ENCODE data around the gene FOXL3.

The FOXL3 gene

GRCh38 chr7:264541-265191, 25.3 kb upstream of the FOXL3 start:
- TF ChIP-seq CTCF (conservative IDR thresholded peaks at IDR 0.05; ENCODE audit: low read depth, low read length) = no peak
- no peak overlapping the region for H3K4me3 ChIP-seq (ENCODE audit: low read length)
- DNase-seq (ENCODE audit: low read depth) = no peak

DNA sequence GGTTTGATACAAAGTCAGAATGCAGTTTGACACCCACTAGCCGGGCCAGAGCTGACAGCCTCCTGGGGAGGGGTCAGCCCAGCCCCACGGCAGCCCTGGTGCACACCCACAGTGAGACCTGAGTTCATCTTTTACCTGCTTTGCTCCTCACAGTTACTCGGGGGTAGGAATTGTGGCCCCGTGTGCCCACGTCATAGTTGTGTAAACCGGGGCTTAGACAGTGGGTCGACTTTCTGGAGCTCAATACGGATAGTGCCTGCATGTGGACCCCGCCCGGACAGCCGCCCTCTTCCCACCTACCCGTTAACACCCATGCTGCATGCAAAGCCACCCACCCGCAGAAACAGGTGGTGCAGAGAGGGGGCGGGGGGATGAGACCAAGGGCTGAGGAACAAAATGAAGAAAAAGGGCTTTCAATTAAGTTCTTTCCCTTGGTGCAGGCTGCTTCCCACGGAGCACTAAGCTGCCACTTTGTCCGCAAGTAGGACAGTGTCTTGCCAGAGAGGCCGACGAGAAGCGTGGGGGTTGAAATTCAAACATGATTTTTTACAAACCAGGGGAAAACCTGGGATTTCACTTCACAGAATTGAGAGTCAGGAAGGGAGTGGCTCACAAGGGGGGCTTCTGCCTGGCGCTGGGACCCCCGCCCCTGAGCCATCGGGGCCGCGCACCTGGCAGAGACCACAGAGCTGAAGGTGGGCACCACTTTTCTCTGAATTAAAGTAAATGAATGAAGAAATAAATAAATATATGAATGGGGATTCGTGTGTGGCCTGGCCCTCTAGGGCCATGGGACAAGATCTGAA, 24.6 kb upstream of the FOXL3 start:
- DNase-seq (ENCODE audit: low read depth) = no peak
- no peak for TF ChIP-seq CTCF (conservative IDR thresholded peaks at IDR 0.05; ENCODE audit: low read depth, low read length)
- no peak overlapping the region for H3K4me3 ChIP-seq (ENCODE audit: low read length)

GRCh38 chr7:265998-266850, 23.7 kb upstream of the FOXL3 start:
- H3K4me3 ChIP-seq (ENCODE audit: low read length) = no peak overlapping the region
- DNase-seq (ENCODE audit: low read depth) = no peak
- no peak for TF ChIP-seq CTCF (conservative IDR thresholded peaks at IDR 0.05; ENCODE audit: low read depth, low read length)

- TF ChIP-seq CTCF (conservative IDR thresholded peaks at IDR 0.05; ENCODE audit: low read depth, low read length) = peak; percentile 32
- no peak overlapping the region for H3K4me3 ChIP-seq (ENCODE audit: low read length)
- no peak for DNase-seq (ENCODE audit: low read depth)
These were observed 22.8 kb upstream of the FOXL3 start for GRCh38 chr7:266851-267840.

DNA sequence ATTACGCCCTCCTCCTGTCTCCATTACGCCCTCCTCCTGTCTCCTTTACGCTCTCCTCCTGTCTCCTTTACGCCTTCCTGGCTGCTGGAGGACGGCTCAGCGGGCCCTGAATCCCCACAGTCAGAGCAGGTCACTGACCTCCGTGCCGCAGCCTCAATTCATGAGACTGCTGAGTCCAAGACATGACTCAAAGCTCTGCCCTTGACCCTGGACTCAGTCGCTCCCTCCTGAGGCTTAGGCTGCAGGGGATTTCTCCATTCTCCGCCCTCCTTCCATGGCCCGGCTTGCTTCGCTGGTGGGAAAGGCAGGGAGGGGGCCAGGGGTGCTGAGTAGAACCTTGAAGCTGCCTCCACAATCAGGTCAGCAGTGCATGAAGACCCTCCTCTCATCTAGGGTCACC, 21.0 kb upstream of the FOXL3 start:
- TF ChIP-seq CTCF (conservative IDR thresholded peaks at IDR 0.05; ENCODE audit: low read depth, low read length) = no peak
- no peak for DNase-seq (ENCODE audit: low read depth)
- H3K4me3 ChIP-seq (ENCODE audit: low read length) = no peak overlapping the region

DNA sequence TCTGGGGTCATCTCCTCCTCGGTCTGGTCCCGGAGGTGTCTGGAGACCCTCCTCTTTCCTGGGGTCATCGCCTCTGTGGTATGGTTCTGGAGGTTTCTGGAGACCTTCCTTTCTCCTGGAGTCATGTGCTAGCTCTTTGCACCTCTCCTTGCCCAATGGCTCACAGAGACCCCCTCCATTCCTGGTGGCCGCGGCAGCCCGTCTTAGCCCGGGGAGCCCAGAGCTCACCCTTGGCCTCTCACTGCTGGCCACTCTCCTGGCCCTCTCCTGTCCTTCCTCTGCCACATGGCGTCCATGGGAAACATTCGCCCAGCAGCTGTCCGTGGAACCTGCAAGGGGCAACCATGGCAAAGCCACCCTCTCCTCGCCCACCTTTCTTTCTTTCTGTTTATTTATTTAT, 20.2 kb upstream of the FOXL3 start:
- H3K4me3 ChIP-seq (ENCODE audit: low read length) = no peak overlapping the region
- no peak for DNase-seq (ENCODE audit: low read depth)
- TF ChIP-seq CTCF (conservative IDR thresholded peaks at IDR 0.05; ENCODE audit: low read depth, low read length) = no peak
